GM19193 (cell line): ENCODE measurements around the gene CISH.

Experiments used
- POLR2A ChIP-seq: IDR thresholded peaks from 4 replicates; pipeline ENCODE4 v1.6.1; 2011; ENCODE audit not compliant: insufficient read depth, insufficient read length; ENCODE audit errors: extremely low read depth

The CISH gene

GRCh38 chr3:50625231-50626182 is 13.9 kb upstream of the CISH start:
- no peak for TF ChIP-seq POLR2A

DNA sequence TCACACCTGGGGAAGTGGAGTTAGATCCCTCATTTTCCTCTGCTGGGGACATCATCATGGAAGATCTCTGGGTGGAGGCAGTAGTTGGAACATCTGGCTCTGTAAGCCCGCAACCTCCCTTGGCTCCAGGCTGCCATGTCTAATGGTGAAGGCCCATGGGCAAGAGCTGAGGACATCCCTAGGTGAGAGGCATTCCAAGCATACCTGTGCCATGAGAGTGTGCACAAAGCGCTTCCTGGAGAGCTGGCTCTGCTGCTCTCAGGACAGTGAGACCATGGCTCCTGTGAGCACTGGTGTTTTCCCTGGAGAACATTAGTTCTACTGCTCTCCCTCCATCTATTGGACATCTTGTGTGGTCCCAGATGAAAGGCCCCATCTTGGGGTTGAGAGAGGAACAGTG is 13.1 kb upstream of the CISH start:
- no peak for TF ChIP-seq POLR2A

DNA sequence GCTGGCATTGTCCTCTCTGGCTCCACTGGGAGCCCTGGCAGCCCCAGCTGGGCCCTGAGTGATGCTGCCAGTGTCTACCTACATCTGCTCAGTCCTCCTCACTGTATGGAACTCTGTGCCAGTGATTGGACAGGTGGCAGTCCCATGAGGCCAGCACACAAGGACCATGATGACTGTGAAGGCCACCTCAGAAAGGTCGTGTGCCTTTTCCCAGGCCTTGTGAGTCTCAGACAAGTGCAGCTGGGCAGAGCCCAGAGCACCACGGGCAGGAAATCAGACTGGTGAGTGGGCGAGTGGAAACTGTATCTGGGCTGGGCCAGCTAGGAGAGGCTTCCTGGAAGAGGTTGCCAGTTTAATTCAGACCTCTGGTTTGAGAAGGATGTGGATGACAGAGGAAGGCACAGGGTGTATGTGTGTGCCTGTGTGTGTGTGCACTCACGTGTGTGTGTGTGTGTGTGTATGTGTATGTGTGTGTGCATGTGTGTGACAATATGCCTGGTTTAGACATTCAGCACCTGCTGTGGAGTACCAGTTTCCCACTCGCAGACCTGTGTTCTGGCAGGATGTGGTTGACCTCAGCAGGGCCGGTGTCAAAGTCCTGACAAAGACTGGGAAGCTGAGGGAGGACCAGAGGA is 12.4 kb upstream of the CISH start:
- TF ChIP-seq POLR2A = no peak

GRCh38 chr3:50622881-50623280 is 11.3 kb upstream of the CISH start:
- no peak for TF ChIP-seq POLR2A

DNA sequence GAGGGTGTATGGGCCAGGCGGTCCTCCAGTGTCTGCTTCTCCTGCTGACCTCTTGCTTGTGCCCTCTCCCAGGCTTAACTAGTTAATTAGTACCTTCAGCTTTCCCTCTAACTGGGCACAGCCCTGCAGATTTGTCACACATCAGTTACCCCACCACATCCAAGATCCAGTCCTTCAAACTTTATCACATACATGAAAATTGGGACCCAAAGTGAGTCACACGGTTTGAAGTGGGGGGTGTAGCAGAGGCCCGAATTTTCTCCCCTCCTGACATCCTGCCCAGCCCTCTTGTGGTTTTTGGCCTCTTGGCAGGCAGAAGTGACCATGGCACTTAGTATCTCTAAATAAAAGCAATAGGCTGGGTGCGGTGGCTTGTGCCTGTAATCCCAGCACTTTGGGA is 9.2 kb upstream of the CISH start:
- no peak for TF ChIP-seq POLR2A

DNA sequence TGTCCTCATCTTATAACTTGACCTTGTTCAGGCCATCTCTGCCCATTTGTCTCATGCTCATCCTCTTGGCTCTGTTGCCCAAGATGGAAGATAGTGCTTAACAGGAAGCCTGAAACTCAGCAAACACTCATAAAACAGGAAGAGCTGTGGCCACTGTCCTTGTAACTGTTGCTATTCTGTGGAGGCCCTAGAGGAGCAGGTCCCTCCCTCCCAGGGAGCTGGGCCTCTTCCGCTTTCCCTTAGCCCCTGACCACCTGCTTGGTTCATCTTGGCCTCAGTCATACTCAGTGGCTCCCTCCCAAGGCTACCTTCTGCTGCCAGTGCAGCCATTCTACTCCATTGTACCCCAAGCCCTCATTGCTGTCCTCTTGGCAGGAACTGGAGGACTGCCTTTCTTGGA is 8.8 kb upstream of the CISH start:
- no peak for TF ChIP-seq POLR2A

GRCh38 chr3:50617911-50618481 is 6.4 kb upstream of the CISH start:
- TF ChIP-seq POLR2A = no peak

GRCh38 chr3:50617096-50617791 is 5.7 kb upstream of the CISH start, which contains the start of gene MAPKAPK3:
MAPKAPK3 (plus strand) TSS chr3:50617151; CDS start chr3:50617566, 415 bp downstream.
- peak; percentile 26 for TF ChIP-seq POLR2A

DNA sequence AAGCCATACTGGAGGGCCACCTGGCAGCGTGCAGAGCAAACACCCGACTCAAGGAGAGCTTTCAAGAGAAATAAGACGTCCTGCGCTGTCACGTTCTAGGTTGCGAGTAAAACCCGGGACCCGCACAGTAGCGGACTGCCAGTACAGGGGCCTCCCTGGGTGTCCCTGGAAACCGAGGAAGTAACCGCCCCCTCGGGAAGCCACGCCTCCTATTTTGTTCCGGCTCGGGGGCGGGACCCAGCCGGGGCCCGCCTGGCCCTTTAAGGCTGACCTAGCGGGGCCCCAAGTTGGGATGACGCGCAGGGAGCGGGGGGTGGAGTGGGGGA is 5.2 kb upstream of the CISH start:
- TF ChIP-seq POLR2A = peak; percentile 24

DNA sequence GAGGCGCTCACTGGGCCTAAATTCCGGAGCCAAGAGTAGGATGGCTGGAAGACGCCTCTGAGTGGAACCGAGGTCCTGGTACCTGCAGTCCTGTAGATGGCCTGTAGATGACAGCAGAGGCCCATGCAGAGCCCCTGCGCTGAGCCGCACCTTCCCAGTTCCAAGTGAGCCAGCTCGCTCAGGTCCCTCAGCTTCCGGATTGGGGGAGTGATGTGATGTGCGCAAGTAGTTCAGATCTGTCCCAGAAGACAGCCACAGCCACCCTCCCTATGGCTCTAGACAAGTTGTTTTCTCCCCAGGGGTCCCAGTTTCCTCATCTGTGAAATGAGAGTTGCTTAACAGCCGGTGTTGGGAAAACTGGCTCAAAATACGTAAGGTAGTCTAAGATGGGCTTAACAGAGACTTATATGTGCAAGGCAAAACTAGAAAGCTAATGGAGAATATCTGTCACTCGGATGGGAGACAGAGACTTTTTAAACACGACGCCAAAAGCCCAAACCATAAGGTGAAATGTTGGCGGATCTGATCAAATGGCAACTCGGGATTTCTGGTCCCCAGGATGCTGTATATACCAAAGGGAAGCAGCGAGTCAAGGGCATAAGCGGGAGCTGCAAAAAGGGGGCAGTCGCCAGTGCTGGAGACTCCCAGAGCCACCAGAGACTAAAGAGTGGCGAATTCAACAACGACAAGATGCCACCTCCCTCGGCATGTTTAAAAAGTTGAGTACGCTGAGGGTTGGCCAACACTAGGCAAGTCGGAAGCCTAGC is 4.6 kb upstream of the CISH start:
- no peak for TF ChIP-seq POLR2A

GRCh38 chr3:50615190-50615589 is 3.6 kb upstream of the CISH start:
- TF ChIP-seq POLR2A = no peak

GRCh38 chr3:50612970-50613846 is 1.6 kb upstream of the CISH start:
- TF ChIP-seq POLR2A = no peak

DNA sequence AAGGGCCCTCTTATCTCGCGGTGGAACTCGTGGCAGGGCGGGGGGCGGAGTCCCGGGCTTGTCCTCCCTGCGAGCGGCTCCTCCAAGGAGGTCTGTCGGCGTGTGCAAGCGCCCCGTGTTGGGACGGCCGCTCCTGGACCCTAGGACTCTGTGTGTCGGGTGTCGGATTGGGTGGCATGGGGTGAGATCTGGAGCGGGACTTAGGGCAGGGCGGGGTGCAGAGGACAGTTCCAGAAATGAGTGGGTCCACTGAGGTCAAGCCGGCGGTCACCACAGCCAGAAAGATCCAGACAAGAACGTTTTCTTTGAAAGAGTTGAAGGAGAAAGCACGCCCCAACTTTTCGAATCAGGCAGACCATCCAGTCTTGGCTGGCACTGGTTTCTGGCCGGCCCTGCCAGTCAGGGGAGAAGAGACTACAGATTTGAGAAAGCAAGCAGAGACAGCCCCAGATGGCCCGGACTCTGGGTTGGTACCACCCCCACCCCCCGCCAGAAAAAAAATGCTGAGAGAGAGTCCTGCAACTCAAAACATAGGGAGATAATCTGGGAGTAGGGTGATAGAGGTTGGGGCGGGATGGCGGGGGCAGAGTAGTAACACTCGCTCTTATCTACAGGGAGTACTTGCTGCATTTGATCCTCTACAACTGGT is 784 bp upstream of the CISH start:
- no peak for TF ChIP-seq POLR2A
